ENCODE measurements around the gene GLCCI1.

The GLCCI1 gene

DNA sequence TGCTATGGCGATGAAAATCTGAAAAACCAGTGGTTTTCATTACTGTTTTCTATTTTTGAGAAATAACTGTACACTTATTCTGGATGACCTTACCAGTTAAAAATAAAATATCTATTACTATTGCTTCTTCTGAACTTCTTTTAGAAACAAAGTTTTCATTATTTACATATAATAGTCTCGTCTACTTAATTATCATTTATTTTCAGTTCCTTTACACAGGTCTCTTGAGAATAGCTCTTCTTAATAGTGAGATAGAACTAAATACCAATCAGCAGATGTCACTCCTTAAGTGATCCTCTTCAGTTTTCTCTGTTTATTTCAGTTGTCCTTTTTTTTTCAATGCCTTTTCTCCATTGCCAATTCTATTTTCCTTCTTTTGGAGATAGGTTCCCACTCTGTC, 4.3 kb upstream of the GLCCI1 start:
- DNase-seq, result no peak

DNA sequence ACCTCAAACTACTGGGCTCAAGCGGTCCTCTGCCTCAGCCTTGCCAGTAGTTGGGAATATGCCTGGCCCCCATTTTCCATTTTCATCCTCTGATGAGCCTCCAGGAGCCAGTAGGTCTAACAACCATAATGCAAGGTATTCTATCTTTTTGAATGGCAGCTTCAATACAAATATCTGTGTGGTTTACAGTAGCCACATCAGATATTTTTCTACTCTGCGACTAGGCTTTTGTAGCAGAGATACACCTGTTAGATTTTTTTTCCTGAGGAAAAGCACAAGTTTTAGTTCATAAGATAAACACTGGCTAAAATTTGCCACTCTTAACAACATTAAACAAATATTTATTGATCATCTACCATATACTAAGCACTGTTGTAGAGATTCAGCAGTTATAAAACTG, 3.9 kb upstream of the GLCCI1 start:
- no peak for DNase-seq

DNA sequence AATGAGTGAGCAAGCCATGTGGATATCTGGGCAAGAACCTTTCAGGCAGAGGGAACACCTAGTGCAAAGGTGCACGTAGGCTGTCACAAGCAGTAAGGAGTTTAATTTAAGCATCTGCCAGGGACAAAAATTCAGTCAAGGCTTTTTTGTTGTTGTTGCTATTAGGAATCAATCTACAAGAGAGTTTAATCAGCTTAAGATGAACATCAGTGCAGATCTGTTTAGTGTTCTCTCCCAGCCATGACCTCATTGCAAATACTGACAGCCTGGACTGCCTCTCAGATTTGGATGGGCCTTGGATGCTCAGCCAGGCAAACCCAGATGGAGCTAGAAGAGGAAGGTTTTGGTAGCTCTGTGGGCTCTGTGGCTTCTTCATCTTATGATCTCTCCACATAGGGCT, 3.3 kb upstream of the GLCCI1 start:
- no peak for DNase-seq

DNA sequence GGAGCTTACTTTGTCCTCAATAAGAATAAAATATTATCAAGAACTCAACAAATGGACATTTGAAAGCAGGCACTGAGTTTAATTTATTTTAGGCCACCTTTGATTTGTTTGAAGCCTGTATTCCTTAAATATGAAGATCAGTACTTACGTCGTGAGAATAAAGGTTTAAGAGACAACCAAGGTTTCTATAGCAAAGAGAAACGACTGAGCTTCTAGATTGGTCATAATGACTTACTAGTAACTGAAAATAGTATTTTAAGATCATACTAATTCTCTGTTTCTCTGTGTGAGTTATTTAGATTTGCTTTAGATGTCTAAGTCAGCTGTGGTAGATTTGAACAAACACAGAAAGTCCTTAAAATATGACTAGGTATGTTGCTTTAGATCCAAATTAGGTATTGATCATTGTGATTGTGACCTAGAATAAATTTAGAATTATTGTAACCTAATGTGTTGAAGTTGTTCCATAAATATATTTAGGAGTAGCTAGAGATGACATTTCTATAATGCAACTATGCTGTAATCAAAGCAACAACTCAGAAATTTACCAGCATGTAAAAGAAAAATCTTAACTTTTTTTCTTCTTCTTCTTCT, 2.4 kb upstream of the GLCCI1 start:
- no peak for DNase-seq

DNA sequence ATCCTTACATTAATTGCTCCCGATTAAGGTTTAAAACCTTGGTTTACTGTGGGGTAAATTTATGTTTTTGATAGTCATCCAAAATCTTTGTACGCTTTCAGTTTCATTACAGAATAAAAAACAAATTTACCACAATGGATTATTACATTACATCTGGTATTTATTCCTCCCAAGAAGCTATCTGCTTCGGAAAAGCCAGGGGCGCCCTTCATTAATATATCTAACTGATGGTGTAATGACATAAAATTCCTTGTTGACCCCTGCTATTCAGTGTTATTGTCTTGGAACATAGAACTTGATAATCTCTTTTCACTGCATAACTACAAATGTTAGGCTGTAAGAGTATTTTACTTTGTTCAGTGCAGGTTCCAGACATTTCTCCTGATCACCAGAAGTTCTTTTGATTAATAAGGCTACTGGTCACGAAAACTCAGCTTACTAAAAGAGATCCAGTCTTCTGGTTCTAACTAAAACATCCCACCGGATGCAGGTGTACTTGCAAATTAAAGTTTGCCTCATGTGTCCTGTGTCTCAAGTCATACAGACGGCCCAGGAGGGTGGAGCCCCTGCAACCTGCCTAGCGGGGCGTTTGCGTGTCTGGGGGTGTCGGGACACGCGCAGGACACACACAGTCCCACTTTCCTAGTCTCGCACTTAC, 581 bp upstream of the GLCCI1 start:
- no peak for DNase-seq

DNA sequence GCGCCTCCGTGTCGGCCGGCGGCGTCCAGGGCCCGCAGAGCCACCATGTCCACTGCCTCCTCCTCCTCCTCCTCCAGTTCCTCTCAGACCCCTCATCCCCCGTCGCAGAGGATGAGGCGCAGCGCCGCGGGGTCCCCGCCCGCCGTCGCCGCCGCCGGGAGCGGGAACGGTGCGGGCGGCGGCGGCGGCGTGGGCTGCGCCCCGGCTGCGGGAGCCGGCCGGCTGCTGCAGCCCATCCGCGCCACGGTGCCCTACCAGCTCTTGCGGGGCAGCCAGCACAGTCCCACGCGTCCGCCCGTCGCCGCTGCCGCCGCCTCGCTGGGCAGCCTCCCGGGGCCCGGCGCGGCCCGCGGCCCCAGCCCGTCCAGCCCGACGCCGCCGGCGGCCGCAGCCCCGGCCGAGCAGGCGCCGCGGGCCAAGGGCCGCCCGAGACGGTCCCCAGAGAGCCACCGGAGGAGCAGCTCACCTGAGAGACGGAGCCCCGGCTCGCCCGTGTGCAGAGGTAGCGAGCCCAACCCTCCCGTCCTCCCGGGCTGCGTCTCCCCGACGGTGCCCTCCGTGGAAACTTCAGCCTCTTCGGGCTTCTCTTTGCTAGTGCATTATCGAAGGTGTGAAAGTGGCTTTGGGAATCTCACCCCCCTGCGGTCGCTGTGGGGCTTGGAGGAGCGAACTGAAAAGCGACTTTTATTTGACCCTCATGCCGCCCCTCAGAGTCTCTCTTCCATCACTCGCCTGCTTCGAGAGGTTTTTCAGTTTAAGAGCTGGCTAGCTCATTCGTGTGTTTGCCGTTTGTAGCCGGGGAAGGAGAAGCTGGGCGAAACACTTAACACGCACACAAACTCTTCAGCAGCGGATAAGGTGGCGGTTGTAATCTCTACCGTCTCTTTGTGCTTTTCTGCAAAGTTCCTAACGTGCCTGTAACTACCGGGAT, 975 bp downstream of the GLCCI1 start:
- peak; percentile 47 for DNase-seq

DNA sequence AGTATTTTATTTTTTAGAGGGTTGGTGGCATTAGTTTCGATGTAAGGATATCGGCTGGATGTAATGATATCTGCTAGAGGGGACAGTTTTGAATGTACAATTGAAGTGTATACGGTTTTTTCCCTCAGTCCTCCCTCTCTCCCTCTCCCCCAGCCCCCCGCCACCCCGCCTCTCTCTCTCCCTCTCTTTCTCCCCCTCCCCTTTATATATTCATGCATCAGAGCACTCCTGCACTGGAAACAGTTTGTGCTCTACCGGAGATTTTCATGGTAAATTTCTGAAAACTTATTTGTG, 1.6 kb downstream of the GLCCI1 start:
- no peak for DNase-seq

DNA sequence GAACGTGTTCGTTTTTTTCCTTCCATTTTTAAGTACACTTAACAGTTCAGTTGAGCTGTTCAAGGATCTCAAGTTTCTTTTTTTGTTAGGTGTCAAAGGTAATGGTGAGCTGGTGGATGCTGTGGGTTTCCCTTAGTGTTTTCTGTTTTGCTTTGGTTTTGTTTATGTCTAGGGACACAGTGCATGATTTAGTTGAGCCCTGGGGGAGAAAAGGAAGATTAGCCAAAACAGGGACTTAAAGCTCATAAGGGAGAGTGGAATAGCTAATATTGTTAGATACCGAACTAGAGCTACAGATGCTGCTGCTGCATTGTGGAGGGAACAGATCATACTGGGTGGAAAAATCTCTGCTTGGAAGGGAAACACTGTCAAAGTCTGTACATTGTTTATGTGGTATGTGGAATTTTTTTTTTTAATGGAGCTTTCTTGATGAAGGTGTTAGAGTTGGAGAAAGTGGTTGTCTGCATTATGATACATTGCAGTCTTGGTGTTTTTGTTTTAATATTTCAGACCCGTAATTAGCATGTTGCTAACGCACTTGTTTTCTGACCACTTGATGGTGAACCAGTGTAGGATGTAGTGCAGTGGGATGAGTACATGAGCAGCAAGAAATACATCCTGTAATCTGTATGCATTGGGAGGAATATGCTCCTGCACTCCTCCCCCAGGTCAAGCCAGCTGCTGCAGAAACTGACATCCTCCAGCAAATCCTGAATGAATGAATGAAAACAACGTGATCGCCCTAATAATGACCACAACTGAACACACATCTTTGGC, 2.1 kb downstream of the GLCCI1 start:
- no peak for DNase-seq

DNA sequence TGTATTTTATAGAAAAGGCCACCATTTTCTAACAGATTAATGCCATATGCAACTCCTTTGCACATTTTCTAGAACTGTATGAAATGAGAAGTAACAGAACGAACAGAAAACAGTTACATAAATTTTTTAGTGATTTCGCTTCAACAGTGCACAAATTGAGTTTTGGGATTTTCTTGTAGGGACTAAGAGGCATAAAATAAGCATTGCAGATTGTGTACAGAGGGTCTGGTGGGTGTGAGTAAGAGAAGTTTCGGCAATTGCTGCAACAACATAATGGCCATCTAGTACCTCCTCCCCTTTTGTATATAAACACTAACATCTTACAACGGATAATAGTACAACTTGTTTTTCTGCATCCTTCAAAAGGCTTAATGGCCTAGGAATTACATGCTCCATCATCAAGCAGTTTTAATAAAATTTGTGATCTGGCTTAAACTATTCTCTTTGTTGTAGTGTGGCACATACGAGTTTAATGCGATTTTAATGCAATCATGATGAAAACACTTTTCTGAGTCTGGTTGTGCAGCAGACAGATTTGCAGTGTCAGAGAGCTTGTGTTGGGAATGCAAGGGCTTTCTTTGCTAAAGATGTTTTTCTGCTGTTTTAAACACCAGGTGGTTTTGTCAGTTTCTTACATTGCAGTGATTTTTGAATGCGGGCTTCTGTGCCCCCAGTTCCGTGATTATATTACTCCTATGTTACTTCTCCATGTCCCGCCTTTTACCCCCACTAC, 2.9 kb downstream of the GLCCI1 start:
- DNase-seq, result no peak

DNA sequence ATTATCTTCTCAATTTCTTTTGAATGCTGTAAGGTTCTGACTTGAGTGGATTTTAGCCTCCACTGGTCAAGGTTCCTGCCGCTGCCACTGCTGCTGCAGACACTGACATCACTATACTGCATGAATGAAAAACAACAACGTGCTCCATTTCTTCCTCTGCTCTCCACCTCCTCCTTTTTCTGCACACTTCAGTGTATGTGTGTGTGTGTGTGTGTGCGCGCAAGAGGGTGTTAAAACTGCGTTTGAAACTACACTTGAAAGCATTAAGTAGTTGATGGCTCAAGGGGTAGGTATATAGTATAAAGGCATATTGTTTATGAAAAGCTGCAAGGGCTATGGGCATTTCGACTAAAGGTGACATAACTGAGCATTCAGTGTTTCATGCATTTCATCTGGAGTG, 3.5 kb downstream of the GLCCI1 start:
- no peak for DNase-seq

DNA sequence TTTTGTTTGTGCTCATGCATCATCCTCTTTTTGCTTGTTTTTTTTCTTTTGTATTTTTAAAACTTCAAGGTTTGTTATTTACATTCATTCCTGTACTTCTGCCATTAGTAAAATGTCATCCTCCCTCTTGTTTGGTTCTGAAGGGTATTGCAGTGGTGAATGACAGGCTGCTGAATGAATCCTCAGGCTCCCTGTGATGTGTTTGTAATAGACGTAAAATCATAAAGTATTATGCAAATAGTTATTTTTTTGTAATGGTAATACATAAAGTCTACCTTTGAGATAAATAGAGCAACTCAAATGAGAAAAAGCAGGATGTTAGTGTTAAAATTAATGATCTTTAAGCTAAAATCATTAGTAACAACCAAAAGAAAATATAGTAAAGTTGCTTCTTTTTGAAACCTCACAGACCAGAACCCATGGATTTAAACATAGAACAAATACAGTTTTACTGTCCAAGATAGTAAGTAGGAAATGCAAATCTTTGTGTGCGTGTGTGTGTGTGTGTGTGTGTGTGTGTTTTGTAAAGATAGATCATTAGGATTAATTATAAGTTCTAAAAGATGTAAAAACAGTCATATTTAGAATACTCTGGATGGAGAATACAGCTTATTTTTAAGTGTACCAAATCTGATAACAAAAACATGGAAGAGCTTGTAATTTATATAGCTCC, 4.5 kb downstream of the GLCCI1 start:
- no peak for DNase-seq

DNA sequence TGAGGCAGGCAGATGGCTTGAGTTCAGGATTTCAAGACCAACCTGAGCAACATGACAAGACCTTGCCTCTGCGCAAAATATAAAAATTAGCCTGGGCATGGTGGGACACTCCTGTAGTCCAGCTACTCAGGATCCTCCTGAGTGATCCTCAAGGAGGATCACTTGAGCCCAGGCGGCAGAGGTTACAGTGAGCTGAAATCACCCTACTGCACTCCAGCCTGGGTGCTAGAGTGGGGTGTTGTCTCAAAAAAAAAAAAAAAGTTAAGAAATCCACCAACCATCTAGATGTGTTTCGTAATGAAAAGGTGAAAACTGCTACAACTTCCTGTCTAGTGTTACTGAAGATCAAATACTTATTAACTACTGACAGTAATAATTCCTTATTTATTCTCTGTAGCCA, 8.1 kb downstream of the GLCCI1 start:
- no peak for DNase-seq

DNA sequence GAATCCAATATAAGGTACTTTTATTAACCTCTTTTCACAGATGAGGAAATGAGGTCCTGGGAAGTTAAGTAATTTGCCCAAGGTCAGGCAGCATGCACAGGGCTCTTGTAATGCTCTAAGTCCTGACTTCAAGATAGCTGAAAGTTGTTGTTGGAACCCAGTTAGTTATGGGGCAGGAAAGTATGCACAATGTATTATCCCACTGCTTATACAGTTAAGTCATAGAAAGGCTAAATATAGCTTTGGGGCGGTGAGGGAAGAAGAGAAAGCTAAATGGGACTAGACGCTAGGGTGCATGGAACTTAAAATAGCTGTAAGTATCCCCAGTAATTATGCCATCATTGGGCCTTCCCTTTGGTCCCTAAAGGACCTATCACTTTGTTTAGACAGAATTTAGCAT, 9.2 kb downstream of the GLCCI1 start:
- no peak for DNase-seq

DNA sequence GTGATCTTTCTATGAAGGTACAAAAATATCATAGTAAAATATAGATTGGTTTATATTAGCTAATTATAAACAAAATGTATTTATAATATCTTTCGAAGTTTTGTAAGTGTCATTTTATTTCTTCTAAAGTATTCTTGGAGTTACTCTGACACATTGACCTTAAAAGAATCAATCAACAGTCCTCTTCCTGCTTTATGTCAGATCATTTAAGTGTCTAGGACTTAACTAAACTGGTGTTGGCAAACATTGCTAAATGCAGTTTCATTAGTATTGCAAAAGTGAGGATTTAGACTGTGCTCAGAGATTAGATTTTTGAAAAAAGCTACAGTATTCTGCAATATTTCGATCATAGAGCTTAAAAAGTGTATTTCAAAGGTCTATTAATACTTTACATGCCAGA, 10.3 kb downstream of the GLCCI1 start:
- no peak for DNase-seq

DNA sequence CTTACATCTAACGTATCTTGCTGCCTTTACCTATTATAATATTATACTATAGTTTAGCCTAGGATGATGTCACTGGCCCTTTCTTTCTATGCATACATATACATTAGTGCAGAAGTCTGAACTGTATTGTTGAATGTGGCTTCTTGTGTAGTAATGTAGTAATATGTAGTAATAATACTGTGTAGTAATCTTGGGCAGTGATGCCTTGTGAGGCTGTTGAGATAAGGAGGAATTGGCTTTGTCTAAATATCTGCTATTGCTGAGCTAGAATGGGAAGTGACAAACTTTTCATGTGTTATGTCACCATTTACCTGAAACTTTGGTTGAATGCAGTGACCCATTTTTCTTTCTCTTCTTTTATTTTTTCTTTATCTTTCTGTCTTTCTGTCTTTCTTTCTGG, 11.0 kb downstream of the GLCCI1 start:
- no peak for DNase-seq

DNA sequence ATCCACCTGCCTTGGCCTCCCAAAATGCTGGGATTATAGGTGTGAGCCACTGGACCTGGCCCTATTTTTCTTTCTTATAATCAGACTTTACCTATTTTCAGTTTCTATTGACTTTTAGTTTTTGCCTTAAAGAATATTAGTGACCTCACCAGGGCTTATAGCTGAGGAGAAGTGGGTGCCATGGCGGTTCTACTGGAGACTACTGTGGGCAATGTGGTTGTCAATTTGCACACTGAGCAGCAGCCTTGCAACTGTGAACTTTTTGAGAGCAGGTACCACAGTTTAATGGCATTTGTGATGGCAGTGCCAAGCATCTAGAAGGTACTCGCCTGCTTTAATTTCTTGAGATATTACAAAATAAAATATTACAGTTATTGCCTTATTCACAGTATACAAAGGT, 11.5 kb downstream of the GLCCI1 start:
- no peak for DNase-seq

DNA sequence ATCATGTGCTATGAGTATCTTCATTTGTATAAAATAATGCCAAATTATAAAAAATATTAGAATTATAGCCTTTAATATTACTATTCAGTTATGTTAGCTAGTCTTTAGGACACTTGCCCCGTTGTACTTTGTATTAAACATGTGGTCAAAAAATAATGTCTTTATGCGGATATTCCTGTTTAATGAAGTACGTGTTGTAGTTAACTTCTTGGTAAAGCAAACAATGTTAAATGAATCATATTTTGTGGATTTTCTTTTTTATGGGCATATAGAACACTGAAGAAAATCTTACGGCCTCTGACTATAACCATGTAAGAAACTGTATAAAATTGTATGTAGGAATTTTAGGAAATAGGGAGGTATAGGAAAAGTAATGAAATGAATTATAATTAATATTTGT, 14.3 kb downstream of the GLCCI1 start:
- no peak for DNase-seq

DNA sequence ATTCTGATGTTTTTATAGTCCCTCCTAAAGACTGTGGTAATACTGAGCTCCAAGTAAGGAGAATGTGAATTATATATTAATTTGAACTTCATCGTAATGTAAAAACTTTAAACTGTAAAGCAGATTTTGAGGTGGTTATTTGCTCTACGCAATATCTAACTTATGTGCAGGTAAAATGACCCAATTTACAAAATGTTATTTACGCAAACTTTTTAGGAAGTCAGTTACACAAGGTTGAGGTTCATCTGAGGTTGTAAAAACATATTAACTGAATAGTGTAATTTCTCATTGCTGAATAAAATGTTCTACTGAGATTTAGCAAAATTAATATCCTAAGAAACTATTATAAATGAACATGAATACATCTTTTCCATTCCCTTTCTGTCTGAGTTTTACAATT, 15.8 kb downstream of the GLCCI1 start:
- DNase-seq, result no peak

DNA sequence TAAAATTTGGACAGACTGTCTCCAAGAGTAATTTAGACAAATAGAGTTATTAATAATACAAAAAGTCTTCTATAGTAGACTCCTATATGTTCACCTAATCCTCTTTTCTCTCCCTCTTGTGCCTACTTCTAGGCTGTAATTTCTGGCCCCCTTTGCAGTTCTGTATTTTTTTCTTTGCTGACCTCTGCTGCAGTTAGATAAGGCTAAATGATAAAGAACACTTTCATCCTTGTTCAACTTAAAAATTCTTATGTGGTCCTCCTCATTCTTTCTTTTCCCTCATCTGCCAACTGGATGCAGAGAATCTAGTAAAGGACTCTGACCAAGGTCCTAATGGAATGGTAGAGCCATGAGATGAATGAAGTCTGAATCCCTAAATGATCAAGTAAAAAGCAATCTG, 20.1 kb downstream of the GLCCI1 start:
- no peak for DNase-seq

DNA sequence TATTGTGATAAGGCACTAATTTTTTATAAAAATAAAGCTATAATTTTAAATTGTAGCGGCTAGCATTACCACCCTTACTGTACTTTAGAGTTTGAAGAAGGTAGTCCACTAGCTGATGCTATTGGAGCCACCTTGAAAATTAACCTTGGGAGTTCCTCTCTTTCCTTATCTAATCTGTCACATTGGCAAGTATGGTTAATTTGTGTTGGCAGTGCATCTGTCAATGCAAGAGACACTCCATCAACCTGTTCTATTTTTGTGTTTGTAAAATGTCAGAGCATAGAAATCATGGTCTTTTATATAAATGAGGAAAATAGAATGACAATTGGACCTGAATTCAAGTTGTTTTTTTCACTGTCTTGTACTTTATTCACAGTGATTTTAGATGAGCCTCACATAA, 20.5 kb downstream of the GLCCI1 start:
- no peak for DNase-seq

DNA sequence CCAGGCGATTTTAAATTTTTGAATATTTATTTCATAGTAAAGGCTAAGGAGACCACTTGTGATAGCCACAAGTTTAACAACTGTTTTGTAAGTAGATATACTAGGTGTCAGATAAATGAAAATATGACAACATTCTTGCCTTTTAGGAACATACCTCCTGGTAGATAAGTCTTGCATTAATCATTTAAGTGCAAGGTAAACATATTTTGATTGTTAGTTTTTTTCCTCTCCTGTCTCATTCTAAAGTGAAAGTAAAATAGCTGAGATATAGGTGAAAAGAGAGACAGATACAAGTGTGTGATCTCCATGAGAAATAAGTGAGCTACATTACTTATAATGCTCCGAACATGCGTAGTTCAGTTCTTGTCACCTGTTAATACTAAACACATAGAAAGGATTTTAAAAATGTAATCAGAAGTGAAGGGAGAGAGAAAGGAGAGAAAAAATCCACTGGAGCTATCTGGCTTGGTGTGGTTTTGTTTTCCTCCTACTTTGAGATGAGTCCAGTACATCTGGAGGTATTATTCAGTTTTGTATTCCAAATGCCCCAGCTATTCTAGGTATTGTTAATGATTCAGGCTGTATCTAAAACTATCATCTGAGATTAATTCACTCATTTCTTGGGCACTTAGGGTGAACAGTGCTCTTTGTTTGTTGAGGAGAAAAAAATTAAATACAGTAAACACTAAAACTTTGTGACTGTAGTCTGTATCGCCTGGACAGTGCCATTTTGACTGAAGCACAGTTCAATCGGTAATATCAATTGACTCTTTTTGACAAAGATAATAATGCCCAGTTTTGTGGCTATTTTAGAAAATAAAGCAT, 21.2 kb downstream of the GLCCI1 start:
- DNase-seq, result no peak

DNA sequence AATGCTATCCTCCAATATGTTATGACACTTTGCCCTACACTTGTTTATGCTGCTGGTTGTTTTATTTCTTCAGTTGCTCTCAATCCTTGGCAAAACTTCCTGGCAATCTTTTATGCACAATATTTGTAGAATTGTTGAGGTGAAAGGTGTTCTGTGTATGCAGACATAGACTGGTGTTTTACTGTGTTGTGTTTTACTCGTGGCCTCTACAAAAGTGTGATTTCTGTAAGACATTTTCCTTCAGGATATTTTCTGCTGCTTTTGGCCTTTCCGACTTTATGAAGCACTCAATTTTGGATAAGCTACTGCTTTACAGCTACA, 21.8 kb downstream of the GLCCI1 start:
- DNase-seq, result no peak

Measured in activated effector memory CD4-positive, alpha-beta T cell treated with Interleukin-2 at 50 U/mL for 16 hours (primary cell).